Erythroblast (primary cell): ENCODE measurements around the gene PPM1M.
A peak's percentile ranks its signal among the peaks of the same experiment; 100 is the strongest.

Source experiments
- DNase-seq, 2 experiments: peaks; one replicate each; lab custom pipeline; 2025; lab: John Stamatoyannopoulos, UW
- GATA1 ChIP-seq: IDR thresholded peaks from 2 replicates; pipeline ENCODE4 v1.6.1; 2011; ENCODE audit warnings: low read depth, mild to moderate bottlenecking, control low read depth, low read length, moderate library complexity
- POLR2A ChIP-seq: IDR thresholded peaks from 2 replicates; pipeline ENCODE4 v1.6.1; 2011; ENCODE audit warnings: mild to moderate bottlenecking, low read length

PPM1M gene, protein sequence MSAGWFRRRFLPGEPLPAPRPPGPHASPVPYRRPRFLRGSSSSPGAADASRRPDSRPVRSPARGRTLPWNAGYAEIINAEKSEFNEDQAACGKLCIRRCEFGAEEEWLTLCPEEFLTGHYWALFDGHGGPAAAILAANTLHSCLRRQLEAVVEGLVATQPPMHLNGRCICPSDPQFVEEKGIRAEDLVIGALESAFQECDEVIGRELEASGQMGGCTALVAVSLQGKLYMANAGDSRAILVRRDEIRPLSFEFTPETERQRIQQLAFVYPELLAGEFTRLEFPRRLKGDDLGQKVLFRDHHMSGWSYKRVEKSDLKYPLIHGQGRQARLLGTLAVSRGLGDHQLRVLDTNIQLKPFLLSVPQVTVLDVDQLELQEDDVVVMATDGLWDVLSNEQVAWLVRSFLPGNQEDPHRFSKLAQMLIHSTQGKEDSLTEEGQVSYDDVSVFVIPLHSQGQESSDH

DNA sequence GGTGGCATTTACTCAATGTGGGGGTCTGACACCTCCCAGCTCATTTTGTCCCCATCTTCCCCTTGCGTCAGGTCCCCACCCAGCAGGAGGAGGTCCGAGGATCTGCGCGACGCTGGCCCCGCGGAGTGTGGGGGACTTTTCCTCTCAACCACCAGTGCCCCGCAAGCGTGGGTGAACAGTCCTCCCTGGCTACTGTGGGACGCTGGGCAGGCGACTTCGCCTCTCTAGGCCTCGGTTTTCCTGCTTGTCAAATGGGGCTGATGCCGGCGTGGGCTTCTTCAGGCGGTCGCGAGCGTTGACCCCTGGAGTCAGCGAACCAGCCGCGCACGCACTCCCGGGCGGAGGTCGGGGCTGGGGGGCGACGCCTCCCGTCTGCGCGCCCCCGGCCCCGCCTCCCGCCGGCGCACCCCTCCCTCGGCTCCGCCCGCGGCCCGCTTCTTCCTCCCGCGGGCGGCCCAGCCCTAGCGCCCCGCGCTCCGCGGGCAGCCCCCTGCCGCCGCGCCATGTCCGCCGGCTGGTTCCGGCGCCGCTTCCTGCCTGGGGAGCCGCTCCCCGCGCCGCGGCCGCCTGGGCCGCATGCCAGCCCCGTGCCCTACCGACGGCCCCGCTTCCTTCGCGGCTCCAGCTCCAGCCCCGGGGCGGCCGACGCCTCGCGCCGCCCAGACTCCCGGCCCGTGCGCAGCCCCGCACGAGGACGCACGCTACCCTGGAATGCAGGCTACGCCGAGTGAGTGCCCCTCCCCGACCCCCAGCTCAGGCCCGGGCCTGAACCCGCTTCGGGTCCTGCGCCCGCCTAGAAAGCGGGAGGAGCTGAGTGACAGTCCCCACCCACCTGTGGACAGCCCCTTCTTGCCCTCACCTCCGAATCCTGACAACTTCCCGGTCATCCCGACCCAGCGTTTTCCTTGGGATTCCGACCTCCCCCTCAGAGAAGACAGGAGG, at the start of gene PPM1M:
Gene PPM1M, plus strand, starts transcription at position 438 of the 942 bp plus-strand sequence. Its CDS starts 66 bp downstream, at position 504.
- DNase-seq: peak; percentile 55 to 60
- no peak for TF ChIP-seq GATA1
- TF ChIP-seq POLR2A: peak; percentile 31

DNA sequence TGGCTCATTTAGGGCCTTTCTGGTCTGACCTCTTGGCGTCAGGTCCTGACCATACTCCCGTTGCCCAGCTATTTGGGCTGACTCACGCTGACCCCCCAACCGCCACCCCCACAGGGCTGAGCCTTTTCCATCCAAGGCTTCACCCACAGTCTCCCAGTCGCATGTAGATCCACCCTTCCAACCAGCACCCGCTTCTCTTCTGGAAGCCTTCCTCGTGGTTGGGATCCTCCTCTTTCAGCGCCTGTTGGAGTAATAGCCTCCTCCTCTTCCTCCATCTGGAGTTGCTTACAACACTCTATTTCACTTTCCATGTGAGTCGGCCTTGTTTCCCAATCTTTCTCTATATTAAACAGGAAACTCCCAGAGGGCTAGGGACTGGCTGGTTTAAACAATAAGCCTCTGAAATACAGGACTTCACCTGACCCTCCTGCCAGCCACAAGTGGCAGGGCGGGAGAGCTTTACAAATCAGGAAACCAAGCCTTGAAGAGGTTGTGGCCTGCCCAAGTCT, 49.7 kb upstream of the PPM1M start:
- no peak for TF ChIP-seq GATA1
- TF ChIP-seq POLR2A: no peak
- no peak for DNase-seq

DNA sequence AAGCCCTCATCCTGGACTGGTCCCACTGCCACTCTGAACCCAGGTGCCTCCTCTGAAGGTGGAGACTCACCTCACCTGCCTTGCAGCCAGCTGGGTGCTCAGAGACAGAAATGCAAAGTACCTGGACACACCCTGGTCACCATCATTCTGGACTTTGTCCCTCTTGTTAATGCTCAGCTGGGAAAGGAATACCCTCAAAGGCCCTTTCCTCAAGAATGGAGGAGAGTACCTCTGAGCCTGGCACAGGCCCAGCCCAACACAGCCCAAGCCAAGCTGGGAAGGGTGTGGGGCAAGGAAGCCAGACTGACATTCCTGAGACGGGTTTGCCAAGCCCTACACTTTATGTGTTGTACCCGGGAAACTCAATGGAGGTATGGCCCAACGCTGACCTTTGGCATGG, 48.6 kb upstream of the PPM1M start:
- peak in 1 of 2 experiments; percentile 31 for DNase-seq
- no peak for TF ChIP-seq POLR2A
- no peak for TF ChIP-seq GATA1

DNA sequence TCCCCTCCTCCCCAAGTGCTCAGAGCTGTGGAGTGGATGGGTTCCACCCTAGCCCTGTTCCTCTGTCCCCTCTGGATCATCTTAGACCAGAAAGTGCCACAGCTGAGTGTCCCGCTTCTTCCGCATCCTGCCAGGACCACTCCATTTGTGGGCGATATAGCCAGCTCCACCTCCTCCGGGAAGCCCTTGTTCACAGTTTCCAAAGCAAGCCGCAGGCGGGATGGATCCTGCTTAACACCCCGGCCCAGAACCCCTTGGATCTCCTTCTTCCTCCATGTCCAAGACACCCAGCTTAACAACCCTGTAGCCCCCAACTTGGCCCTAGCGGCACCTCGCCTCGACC, 48.1 kb upstream of the PPM1M start:
- no peak for DNase-seq
- TF ChIP-seq GATA1: no peak
- TF ChIP-seq POLR2A: no peak

DNA sequence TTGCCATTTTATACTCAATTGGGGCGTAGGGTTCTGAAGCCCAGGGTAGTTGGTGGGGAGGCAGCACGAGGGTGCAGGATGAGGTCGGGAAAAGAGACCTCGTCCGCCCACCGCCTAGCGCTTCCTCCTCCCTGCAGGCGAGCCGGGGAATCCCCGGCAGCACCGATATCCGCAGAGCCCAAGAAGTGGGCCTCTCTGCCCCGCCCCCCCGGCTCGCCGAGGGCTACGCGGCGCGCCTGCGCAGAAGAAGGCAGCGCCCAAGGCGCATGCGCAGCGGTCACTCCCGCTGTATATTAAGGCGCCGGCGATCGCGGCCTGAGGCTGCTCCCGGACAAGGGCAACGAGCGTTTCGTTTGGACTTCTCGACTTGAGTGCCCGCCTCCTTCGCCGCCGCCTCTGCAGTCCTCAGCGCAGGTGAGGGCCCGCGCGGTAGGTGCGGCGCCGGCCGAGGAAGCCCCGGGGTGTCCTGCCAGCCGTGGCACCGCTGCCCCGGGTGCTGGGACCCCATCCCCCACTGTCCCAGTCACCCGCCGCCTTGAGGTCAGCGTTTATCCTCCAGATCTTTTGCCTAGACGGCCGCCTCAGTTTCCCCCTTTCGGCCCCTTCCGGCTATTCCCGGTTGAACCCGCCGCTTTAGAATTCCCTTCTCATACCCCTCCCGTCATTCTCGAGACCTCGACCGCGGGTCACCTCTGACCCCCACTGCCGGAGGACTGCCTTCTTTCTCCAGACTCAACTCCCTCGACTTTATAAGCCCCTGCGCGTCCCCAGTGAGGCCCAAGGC, 47.5 kb upstream of the PPM1M start, which contains the start of gene ALAS1:
Gene ALAS1, plus strand, starts transcription at position 319 of the 784 bp plus-strand sequence. CDS start 1,082 bp downstream, outside the sequence.
- peak; percentile 83 for TF ChIP-seq POLR2A
- TF ChIP-seq GATA1: no peak
- DNase-seq: peak; percentile 93 to 97

DNA sequence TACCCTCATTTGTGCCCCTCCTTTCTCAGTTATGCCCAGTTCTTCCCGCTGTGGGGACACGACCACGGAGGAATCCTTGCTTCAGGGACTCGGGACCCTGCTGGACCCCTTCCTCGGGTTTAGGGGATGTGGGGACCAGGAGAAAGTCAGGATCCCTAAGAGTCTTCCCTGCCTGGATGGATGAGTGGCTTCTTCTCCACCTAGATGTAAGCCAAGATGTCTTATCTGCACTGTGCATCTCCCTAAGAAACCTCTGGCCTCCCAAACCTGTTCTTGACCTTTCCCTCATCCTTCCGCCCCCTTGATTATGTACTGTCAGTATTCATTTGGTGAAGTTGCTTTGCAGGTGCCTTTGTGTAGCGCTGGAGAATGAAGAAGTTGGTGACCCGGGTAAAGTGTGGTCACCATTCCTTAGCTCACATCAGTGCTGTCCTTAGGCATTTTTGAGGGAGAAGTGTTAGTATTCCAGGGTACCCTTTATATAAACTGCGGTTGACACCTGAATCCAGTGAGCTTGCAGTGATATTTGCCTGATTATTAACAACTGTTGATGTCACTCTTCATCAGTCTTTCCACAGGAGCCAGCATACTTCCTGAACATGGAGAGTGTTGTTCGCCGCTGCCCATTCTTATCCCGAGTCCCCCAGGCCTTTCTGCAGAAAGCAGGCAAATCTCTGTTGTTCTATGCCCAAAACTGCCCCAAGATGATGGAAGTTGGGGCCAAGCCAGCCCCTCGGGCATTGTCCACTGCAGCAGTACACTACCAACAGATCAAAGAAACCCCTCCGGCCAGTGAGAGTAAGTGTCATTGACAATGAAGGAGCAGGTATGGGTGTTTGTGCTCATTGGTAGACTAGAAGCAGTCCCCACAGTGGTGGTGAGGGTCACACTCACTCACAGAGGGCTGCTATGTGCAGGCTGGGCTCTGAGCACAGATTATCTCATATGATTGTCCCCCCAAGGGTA, 46.6 kb upstream of the PPM1M start:
- TF ChIP-seq POLR2A (no peak), GATA1 (peak; percentile 51)
- peak; percentile 33 to 55 for DNase-seq

DNA sequence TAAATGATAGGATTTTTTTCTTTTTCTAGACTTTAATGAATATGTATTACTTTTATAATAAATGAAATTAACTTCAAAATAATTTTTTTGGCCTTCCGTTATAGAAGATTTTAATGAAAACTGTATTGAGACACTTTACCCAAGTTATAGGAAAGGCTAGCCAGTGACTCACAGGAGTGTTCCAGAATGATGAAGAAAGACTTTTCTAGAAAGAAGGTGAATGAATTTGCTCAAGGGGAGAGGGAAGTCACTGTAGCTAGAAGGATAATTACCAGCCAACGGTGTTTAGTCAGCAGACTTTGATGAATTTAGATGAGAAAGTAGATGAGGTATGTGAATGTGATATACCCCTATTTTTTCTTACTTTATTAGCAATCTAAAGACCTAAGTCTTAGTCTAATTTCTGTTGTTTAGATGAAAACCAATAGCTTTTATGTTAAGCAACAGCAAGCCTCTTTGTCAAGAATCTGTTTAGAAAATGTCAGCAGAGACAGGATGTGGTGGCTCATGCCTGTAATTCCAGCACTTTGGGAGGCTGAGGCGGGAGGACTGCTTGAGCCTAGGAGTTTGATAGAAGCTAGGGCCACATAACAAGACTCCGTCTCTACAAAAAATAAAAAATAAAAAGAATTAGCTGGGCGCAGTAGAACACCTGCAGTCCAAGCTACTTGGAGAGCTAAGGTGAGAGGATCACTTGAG, 44.4 kb upstream of the PPM1M start:
- DNase-seq: no peak
- TF ChIP-seq GATA1: no peak
- no peak for TF ChIP-seq POLR2A

DNA sequence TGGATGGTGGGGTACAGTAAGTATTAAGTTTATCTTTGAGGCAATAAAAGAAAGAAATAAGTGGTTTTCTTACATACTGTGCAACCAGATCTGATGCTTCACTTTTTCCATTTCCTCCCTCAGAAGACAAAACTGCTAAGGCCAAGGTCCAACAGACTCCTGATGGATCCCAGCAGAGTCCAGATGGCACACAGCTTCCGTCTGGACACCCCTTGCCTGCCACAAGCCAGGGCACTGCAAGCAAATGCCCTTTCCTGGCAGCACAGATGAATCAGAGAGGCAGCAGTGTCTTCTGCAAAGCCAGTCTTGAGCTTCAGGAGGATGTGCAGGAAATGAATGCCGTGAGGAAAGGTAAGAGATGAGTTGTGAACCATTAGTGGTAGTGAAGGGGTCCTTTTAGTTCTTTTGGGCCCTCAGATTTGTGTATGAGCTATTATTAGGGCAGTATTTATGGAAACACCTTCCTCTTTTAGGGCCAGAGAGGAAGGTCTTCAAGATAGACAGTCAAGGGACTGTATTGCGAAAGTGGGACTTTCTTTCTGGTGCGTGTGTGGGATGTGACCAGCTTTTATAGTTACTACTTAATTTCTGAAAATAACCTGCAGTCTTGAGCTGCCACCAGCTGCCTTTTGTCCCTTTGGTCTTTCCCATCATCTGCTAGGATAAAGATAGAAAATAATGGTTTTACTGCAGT, 43.0 kb upstream of the PPM1M start:
- TF ChIP-seq GATA1 (no peak), POLR2A (no peak)
- no peak for DNase-seq

DNA sequence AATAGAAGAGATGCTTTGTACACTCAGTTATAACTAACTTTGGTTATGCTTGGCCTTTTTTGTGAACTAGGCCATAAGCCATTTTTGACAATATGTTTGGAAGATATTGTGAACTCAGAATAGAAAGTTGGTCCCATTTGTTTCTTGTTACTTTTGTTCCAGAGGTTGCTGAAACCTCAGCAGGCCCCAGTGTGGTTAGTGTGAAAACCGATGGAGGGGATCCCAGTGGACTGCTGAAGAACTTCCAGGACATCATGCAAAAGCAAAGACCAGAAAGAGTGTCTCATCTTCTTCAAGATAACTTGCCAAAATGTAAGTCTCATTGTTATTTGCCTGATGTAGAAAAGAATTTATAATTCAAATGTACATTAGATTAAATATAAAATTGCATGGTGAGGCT, 41.9 kb upstream of the PPM1M start:
- TF ChIP-seq GATA1: no peak
- no peak for TF ChIP-seq POLR2A
- DNase-seq: no peak

DNA sequence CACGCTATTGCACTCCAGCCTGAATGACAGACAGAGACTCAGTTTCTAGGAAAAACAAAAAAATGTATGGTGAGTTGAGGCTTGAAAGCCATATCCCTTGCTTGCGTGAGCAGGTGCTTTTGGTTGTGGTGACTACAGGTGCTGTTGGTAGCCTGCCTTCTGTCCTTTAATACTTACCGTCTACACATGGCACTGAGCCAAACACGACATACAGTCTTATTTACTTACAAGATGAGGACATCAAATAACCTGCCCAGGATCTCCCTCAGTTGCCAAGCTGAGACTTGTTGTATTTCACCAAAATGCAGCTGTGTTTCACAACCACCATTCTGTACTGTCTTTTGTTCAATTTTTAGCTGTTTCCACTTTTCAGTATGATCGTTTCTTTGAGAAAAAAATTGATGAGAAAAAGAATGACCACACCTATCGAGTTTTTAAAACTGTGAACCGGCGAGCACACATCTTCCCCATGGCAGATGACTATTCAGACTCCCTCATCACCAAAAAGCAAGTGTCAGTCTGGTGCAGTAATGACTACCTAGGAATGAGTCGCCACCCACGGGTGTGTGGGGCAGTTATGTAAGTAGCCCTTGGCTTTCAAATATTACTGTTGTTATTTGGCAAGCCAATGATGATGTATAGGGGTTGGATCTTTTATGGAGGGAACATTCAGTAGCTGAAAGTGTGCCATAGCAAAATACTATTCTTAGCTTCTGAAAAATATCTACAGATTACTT, 41.1 kb upstream of the PPM1M start:
- DNase-seq: peak in 1 of 2 experiments; percentile 45
- TF ChIP-seq GATA1 (no peak), POLR2A (no peak)
